Stimulated activated CD4-positive, alpha-beta T cell treated with anti-CD3 and anti-CD28 coated beads, Interleukin-4, amount 100 ng/mL, for 48 hours (primary cell): Measurements from ENCODE around the gene TSPAN2.

Experiments used
- DNase-seq, 2 donors: peaks; one replicate each; pipeline ENCODE4 v3.0.0-alpha.2; 2020; ENCODE audit warnings: low read depth in 2 of 2

The TSPAN2 gene

GRCh38 chr1:115074839-115075534 is 14.3 kb downstream of the TSPAN2 start:
- no peak for DNase-seq

GRCh38 chr1:115073298-115074087 is 15.8 kb downstream of the TSPAN2 start:
- DNase-seq: no peak

GRCh38 chr1:115071012-115071664 is 18.2 kb downstream of the TSPAN2 start:
- no peak for DNase-seq

GRCh38 chr1:115069659-115070308 is 19.5 kb downstream of the TSPAN2 start:
- no peak for DNase-seq

- no peak for DNase-seq
These were observed 20.3 kb downstream of the TSPAN2 start for GRCh38 chr1:115068826-115069585.

- no peak for DNase-seq
These were observed 22.0 kb downstream of the TSPAN2 start for GRCh38 chr1:115067161-115067859.

- DNase-seq: no peak
These were observed 24.3 kb downstream of the TSPAN2 start for GRCh38 chr1:115065021-115065420.

- no peak for DNase-seq
These were observed 24.8 kb downstream of the TSPAN2 start for GRCh38 chr1:115064461-115064860.

GRCh38 chr1:115063228-115063901 is 25.9 kb downstream of the TSPAN2 start:
- no peak for DNase-seq

GRCh38 chr1:115062542-115063004 is 26.7 kb downstream of the TSPAN2 start:
- peak; percentile 61 to 74 for DNase-seq

- no peak for DNase-seq
These were observed 28.8 kb downstream of the TSPAN2 start for GRCh38 chr1:115060501-115060900.

- DNase-seq: no peak
These were observed 30.0 kb downstream of the TSPAN2 start for GRCh38 chr1:115059316-115059715.

GRCh38 chr1:115057661-115058254 is 31.5 kb downstream of the TSPAN2 start:
- DNase-seq: no peak

GRCh38 chr1:115056395-115056798 is 32.9 kb downstream of the TSPAN2 start:
- DNase-seq: no peak

GRCh38 chr1:115052454-115053083 is 36.7 kb downstream of the TSPAN2 start:
- DNase-seq: peak; percentile 23 to 46

- no peak for DNase-seq
These were observed 37.5 kb downstream of the TSPAN2 start for GRCh38 chr1:115051850-115052249.

GRCh38 chr1:115046751-115047150 is 42.6 kb downstream of the TSPAN2 start:
- no peak for DNase-seq

- no peak for DNase-seq
These were observed 47.6 kb downstream of the TSPAN2 start for GRCh38 chr1:115041654-115042053.

GRCh38 chr1:115040501-115040900 is 48.8 kb downstream of the TSPAN2 start:
- no peak for DNase-seq
